Stomach (tissue), 9 donors: ENCODE data around the gene ZPR1. TPM values are rescaled to one million over a fixed set of nuclear protein-coding genes. Genes with fewer than 3 reads are reported as not detected.
A peak's percentile ranks its signal among the peaks of the same experiment; 100 is the strongest.

ENCODE experiments used
- DNase-seq, 2 donors: peaks; one replicate each; pipeline versions ENCODE4 v3.0.0 to v3.0.0-alpha.2; 2013 to 2019
- H3K27ac ChIP-seq, 5 donors: fragments of 200-600 bp in 4 of 5; sonication (generic) in 4 of 5; one replicate each; pipeline ENCODE4 v1.5.1; 2013 to 2019; ENCODE audit warnings: mild to moderate bottlenecking in 1 of 5, moderate library complexity in 1 of 5
- H3K27me3 ChIP-seq, 3 donors: fragments of 200-600 bp; sonication (generic); one replicate each; pipeline ENCODE4 v1.5.1; 2017 to 2019; ENCODE audit warnings: mixed run types in 1 of 3
- H3K36me3 ChIP-seq, 4 donors: fragments of 200-600 bp; sonication (generic); 1 replicate in 3 of 4; 2 replicates in 1 of 4; pipeline ENCODE4 v1.5.1; 2016 to 2019
- H3K4me1 ChIP-seq, 4 donors: fragments of 200-600 bp; sonication (generic); one replicate each; pipeline ENCODE4 v1.5.1; 2016 to 2019
- H3K4me3 ChIP-seq, 4 donors: fragments of 200-600 bp; sonication (generic) in 3 of 4; one replicate each; pipeline ENCODE4 v1.5.1; 2016 to 2019; ENCODE audit warnings: mild to moderate bottlenecking in 1 of 4
- H3K9me3 ChIP-seq, 4 donors: fragments of 200-600 bp; sonication (generic); one replicate each; pipeline ENCODE4 v1.5.1; 2016 to 2019
- CTCF ChIP-seq, 7 experiments: fragments of 450-650 bp in 4 of 7; fragments of 200-600 bp in 3 of 7; sonication (generic) in 3 of 7; IDR thresholded peaks; one replicate each; pipeline ENCODE4 v1.5.1; 2016 to 2019; ENCODE audit warnings: antibody characterized with exemption in 7 of 7, control low read depth in 2 of 7, mild to moderate bottlenecking in 1 of 7
- EP300 ChIP-seq: sonication (generic); formaldehyde crosslinking; IDR thresholded peaks from one replicate; pipeline ENCODE4 v1.6.1; 2017; ENCODE audit warnings: antibody characterized with exemption
- POLR2A ChIP-seq, 4 donors: fragments of 450-650 bp; IDR thresholded peaks; one replicate each; pipeline ENCODE4 v1.6.1; 2016; ENCODE audit warnings: antibody characterized with exemption in 4 of 4, control low read depth in 2 of 4, mild to moderate bottlenecking in 1 of 4, moderate library complexity in 1 of 4
- POLR2AphosphoS5 ChIP-seq, 3 donors: sonication (generic); formaldehyde crosslinking; IDR thresholded peaks; one replicate each; pipeline ENCODE4 v1.6.1; 2016; ENCODE audit warnings: antibody characterized with exemption in 3 of 3
- WGBS, 5 donors: extraction: QIAGEN DNeasy Blood & Tissue Kit in 3 of 5; methylation state at CpG; one replicate each; pipeline versions ENCODE4 v1.1.5 to v1.1.7; 2013 to 2018; 5-methylcytosine and 5-hydroxymethylcytosine counted together
- intact Hi-C: fragments of 100-400 bp; cut with DNase I; formaldehyde crosslinking; loops from one replicate; pipeline ENCODE4 v1.15.1; 2023; ENCODE audit warnings: low total_unique reads
- polyA plus RNA-seq, 3 donors: library from polyadenylated mRNA; stranded (reverse); fragments of 200-250 nt; gene quantifications; one replicate each; pipeline ENCODE4 v1.2.3, GENCODE V29; 2013
- total RNA-seq, 5 donors: library from RNA; depleted of rRNA; stranded (reverse); fragments of >200 nt; gene quantifications; one replicate each; pipeline versions ENCODE4 v1.1.0 to v1.2.3, GENCODE V29; 2014 to 2016
- donor health status: healthy with polysubstance abuse.
- donor health status: Bipolar disorder and iron deficiency.
- donor health status: healthy.

Gene ZPR1
- total and polyA plus RNA-seq, 8 donors: 17.8 to 54.9 (median 25.1) TPM

DNA sequence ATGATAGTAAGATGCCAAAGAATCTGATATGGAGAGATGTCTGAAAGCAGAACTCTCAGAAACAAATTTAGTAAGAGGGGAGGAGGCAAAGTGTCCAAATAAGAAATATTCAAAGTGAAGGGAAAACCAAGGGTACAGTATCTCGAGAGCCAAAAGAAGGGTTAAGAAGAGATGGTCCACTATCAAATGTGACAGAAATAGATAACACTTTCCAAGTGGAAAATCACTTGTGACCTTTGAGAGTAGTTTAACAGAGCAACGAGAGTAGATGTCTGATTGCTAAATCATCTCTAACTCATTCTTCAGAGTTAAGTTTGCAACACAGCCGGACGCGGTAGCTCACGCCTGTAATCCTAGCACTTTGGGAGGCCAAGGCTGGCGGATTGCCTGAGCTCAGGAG lies 10.8 kb downstream of the ZPR1 start:
- TF ChIP-seq CTCF (IDR thresholded peaks at IDR 0.05): no peak
- TF ChIP-seq POLR2A (IDR thresholded peaks at IDR 0.05): no peak
- no peak for TF ChIP-seq POLR2AphosphoS5 (IDR thresholded peaks at IDR 0.05)
- TF ChIP-seq EP300: no peak
- 77 to 87% (median 85%) methylated on average over 7 of the region's 7 CpGs for WGBS, 5 donors
- H3K9me3 ChIP-seq: no peaks in the 10 kb centered on the region
- peaks cover 40 to 65% (median 63%) of the 10 kb centered on the region in 4 donors for H3K36me3 ChIP-seq
- DNase-seq: no peak
- intact Hi-C loops: no loop called here
- no peak overlapping the region for H3K4me3 ChIP-seq
- no peaks in the 10 kb centered on the region for H3K27me3 ChIP-seq
- peaks cover 8 to 13% (median 11%) of the 10 kb centered on the region in 4 donors for H3K4me1 ChIP-seq
- H3K27ac ChIP-seq: no peak overlapping the region

- intact Hi-C loops: no loop called here
- no peak for TF ChIP-seq EP300
- no peak for TF ChIP-seq POLR2AphosphoS5 (IDR thresholded peaks at IDR 0.05)
- TF ChIP-seq POLR2A (IDR thresholded peaks at IDR 0.05): no peak
- TF ChIP-seq CTCF (IDR thresholded peaks at IDR 0.05): no peak
- Histone ChIP-seq H3K27me3 (no peaks in the 10 kb centered on the region), H3K4me1 (peaks cover 13 to 18% (median 16%) of the 10 kb centered on the region in 4 donors), H3K4me3 (no peak overlapping the region), H3K36me3 (peaks cover 36 to 60% (median 58%) of the 10 kb centered on the region in 4 donors), H3K9me3 (no peaks in the 10 kb centered on the region), H3K27ac (no peak overlapping the region)
- no peak for DNase-seq
Observed at GRCh38 chr11:116776522-116776984, 11.3 kb downstream of the ZPR1 start.

DNA sequence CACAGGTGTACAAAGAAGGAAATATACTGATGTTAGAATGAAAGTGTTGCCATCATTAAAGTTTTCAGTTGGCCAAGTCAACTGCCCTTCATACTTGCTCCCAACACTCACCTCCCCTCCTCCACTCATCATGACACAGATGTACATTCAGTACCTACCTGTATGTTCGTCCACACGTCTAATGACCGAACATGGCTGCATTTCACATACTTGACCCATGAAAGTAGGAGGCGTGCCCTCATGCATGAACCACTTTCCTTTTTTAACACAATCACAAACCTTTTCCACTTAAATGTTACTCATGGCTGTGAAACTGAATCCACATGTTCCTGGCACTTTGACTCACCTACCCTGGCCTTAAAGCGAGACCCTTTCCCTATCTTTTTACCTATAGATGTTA lies 11.8 kb downstream of the ZPR1 start:
- Histone ChIP-seq H3K9me3 (no peaks in the 10 kb centered on the region), H3K36me3 (peaks cover 30 to 55% (median 53%) of the 10 kb centered on the region in 4 donors), H3K4me3 (no peak overlapping the region), H3K27me3 (no peaks in the 10 kb centered on the region), H3K4me1 (peaks cover 19 to 24% (median 21%) of the 10 kb centered on the region in 4 donors), H3K27ac (no peak overlapping the region)
- TF ChIP-seq POLR2AphosphoS5 (IDR thresholded peaks at IDR 0.05) (no peak), POLR2A (IDR thresholded peaks at IDR 0.05) (no peak), EP300 (no peak), CTCF (IDR thresholded peaks at IDR 0.05) (no peak)
- intact Hi-C loops: no loop called here
- no peak for DNase-seq
- WGBS, 5 donors: 83 to 96% (median 95%) methylated on average over 5 of the region's 5 CpGs

DNA sequence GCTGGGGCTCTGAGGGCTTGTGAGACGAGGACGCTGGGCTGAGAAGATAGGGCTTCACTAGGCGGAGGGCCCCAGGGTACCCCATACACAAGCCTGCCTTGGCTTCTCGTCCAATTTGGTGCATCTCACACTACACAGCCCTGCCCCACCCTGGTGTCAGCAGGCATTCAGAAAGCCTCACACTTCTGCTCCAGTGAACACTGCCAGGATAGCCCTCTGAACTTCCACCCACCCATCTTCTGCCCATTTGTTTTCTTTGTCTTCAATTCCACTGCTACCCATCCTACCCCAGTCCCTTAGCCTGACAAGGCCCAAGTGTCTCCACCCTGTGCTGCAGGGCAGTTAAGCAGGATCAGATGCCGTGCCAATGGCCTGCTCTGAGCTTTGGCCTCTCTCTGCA lies 13.2 kb downstream of the ZPR1 start:
- peaks cover 19 to 34% (median 28%) of the 10 kb centered on the region in 4 donors for H3K4me1 ChIP-seq
- peak in 1 of 2 donors; percentile 5 for DNase-seq
- no peak overlapping the region for H3K4me3 ChIP-seq
- no peaks in the 10 kb centered on the region for H3K9me3 ChIP-seq
- TF ChIP-seq POLR2A (IDR thresholded peaks at IDR 0.05): no peak
- TF ChIP-seq CTCF (IDR thresholded peaks at IDR 0.05): no peak
- TF ChIP-seq POLR2AphosphoS5 (IDR thresholded peaks at IDR 0.05): no peak
- no peak for TF ChIP-seq EP300
- no peaks in the 10 kb centered on the region for H3K27me3 ChIP-seq
- peaks cover 24 to 44% (median 43%) of the 10 kb centered on the region in 4 donors for H3K36me3 ChIP-seq
- no peak overlapping the region for H3K27ac ChIP-seq
- WGBS, 5 donors: 80 to 96% (median 85%) methylated on average over 5 of the region's 5 CpGs
- intact Hi-C loops: no loop called here
